Hematopoietic multipotent progenitor cell treated with erythropoietin and hydrocortisone succinate and interleukin-3 and kit ligand, for 4 days (in vitro differentiated cells): ENCODE data around the gene COL13A1.

Experiments
- DNase-seq: peaks from one replicate; pipeline ENCODE4 v3.0.0-alpha.2; 2015

COL13A1 gene

DNA sequence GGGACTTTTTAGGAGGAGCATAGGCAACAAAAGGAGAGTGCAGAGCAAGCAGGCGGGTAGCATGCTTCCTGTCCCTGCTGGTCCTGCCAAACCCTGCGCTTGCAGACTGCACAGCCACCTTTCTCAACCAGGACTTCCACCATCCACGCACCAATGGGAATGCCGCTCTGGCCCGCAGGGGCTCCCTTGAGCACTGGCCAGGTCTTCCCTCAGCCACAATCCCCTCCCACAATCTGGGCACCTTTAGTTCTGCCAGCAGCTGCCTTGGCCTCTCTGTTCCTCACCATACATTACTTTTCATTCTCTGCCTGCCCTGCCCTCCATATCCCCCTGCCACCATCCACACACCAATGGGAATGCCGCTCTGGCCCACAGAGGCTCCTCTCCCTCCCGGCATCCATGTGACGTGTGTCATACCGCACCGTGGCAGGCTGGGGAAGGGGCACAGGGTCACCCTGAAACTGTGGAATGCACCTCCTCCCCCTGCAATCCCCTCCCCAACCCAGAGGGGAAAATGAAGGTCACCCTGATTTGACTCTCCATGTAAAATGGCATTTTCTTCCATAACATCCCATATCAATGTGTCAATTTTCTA lies 153.6 kb downstream of the COL13A1 start:
- DNase-seq = no peak

DNA sequence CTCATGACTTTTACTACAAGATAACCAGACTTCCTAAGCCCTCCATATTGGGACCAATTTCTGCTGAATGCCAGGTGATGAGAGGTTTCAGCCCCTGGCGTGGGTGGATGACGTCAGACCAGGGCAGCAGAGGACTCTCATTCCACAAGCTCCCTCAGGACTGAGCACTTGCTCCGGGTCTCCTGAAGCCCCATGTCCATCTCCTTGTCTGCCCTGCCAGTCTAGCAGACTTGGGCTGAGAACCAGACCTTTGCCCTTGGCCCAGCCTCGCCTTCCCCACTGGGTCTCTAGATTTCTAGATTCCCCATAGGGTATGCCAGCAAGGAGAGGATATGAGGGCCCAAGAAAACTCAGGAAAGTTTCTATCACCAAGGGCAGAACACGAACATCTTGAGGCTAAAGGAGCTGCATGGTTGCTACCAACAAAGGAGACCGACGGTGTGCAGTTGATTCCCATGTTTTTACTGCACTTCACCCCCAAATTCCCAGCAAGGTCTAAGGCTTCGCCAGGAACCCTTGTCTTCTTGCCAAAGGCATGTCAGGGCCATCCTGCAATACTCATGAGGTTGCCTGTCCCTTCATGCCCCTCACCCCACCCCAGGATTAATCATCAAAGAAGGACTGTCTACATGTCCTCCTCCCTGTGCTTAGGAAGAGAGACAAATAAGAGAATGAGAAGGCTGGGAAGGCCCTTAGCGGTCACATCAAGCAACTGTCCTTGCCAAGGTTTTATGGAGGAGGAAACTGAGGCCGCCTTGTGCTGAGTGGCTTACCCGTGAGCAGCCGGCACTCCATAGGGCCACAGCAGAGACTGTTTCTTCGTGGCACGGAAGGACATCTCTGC lies 154.4 kb downstream of the COL13A1 start:
- no peak for DNase-seq

DNA sequence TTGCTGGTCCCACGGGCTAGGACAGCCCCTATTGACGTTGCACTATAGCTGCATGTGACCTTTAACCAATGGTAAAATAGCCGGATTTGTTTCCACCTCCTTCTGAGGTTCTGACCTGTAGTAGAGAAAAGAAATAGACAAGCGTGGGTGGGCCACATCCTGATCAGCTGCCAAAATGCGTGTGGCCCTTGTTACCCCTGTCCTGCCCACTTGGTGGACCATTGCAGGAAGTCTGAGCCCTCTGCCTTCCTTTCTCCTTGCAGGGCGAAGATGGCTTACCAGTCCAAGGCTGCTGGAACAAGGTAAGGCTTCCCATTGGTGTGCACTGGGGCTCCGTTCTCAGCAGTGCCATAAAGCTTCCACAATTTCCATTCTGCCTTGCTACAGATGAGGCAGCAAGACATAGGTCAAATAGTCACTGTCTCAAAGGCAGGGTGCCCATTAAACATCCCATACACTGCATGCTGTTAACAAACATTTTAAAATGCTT lies 155.1 kb downstream of the COL13A1 start:
- no peak for DNase-seq

DNA sequence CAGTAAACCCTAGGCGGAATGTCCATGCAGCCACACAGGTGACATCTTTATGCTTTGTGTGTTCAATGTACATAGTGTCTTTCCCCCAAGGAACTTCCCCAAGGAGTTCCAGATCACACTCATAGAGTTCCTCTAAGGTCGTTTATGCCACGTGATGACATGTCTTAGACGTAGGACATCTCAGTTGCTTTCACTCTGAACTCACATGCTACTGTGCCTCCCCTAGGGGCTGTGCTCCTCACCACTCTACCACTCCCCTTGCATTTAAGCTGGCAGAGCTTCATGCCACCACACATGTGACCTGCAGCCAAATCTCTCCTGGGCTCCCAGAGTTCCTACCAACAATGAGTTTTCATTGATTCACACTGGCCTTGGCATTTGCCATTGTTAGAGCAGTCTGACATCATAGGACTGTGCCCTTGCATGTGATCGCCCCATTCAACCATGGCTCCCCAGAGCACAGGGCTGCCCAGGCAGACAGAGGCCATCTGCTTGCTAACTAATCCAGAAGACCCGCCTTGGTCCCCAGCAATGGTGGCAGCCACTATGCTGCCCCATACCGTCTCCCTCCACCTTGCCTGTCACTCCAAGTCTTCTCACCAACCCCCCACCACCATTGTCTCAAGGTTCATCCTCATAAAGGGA lies 155.7 kb downstream of the COL13A1 start:
- no peak for DNase-seq

DNA sequence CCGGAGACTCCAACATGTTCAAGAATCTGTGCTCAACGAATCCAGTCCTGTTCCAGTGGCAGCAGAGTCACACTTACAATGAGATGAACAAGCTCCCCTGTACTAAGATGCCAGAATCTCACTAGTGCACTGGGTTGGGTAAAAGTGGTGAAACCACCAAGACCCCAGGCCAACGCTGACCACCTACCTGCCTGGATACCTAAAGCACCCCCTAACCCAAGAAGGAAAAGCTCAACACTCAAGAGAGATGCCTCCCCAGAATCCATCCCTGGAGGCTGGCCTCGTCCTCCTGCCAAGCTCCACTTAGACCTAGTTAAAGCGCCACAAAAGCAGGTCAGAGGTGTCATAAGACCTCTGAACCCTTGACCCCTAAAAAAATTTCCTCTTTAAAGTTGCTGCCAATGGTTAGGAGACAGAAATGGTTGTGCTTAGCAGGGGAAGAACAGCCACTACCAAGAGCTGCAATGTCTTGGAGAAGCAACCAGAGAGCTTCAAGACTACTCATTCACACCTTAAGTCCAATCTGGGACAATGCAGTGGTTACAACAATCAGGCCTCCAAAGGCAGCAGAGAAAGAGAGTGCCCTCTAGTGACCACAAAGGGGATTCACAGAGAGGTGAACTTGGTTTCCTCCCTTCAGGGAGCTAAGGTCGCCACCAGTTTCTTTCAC lies 156.3 kb downstream of the COL13A1 start:
- DNase-seq = peak; percentile 70

DNA sequence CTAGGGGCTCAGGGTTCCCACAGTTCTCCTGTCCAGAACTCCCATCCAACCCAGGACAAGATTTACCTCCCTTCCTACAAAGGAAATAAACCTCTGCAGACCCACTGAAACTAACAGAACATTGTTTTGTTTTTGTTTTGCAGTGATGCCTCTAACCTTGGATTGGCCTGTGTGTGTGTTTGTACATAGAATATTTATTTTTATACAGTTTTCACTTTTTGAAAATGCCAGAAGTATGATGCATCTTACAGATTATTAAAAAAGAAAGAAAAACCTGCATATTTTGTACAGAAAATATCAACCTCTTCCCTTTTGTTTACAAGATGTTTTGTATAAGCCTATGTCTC lies 156.8 kb downstream of the COL13A1 start:
- no peak for DNase-seq

DNA sequence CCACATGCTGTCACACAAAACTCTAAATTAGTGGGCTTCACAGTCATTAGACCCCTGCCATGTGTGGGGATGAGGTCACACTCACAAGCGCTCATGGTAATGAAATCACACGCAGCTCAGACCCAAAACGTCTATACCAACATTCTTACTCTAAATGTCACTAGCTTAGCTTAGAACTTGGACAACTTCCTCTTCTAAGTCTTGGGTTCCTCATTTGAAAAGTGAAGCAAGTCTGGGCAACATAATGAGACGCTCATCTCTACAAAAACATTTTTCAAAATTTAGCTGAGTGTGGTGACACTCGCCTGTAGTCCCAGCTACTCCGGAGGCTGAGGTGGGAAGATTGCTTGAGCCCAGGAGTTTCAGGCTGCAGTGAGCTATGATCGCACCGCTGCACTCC lies 158.2 kb downstream of the COL13A1 start:
- peak; percentile 77 for DNase-seq

DNA sequence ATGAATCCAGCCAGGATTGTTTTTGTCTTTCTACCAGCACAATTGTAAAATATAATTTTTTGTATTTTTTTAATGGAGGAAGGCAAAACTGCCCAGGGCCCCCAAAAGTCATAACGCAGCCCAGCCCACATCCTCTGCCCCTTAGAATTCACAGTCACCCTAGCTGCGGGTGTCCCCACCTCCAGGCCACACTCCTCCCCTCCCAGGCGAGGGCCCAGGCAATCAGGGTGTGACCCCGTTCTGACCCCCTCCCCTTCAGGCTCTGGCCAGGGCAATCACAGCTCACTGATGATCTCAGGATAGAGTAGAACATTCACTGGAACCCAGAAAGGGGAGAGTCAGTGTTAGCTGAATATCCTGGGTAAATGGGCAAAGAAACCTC lies 158.9 kb downstream of the COL13A1 start:
- no peak for DNase-seq

DNA sequence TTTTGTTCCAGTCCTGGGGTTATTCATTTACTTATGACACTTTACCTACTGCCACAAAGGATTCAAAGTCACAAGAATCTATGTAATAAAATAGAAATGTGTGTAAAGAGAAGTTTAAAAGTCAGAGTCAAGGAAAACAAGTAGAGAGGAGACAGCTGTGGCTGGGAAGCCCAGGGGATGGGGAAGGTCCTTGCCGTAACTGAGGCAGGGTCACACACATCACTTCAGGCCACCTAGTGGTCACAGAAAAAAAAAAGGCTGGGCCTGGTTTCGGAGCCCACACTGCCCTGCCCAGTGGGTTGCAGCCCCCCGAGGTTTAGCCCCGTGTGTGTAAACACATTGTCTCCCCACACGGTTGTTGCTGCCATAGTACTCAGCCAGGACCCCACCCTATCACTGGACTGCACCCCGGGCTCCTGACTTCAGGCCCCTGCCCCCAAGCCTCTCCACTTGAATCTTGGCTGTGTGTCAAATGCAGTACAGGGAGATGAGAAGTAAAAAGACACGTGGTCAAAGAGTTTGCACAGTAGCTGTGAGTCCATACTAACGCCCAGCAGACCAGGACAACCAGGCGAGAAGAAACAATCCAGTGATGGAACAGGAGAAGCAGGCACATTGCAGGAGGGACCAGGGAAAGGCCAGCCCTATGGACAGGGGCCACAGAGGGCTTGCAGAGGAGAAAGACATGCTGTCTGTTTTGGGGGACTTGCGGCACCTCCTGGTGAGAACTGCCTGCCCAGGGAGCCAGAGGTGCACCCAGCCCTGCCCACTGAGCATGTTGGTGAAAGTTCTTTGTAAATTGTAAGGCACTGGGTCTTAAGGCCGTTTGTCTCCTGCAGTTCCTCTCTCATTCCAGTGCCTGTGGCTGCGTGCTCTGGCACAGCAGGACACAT lies 159.5 kb downstream of the COL13A1 start:
- peak; percentile 25 for DNase-seq

DNA sequence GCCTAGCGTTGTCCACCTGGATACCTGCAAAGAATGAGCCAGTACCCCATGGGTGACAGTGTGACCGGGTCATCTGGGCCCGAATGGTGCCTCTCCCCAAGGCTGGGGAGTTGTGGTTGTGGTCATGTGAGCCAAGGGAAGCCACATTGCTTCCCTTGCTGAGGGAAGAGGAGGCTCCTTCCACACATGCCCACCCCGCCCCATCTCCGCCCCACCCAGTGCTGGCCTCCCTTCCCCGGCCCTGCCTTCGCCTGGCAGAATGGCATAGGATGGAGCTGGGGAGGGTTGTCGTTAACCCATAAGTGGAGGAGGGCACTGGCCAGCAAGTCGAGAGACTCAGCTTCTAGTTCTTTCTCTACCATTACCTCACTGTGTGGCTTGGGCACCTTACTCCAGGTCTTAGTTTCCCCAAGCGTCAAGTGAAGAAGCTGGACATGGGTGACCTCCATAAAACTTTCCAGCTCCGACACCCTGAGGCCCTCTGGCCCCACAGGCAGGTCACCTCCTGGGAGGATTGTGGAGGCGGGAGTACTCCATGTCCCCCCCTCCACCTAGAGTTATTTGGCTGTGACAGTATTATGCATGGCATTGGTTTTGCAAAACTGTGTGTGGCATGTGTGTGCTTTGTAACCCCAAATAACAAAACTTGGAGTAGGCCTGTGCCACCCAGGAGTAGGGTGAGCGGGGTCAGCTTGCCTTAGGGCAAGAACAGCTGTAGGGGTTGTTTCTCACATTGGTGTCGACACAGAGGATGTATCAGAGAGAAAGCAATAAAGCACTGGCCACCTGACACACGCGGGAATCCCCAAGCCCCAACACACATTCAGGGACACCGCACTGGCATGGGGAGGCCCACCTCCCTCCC lies 160.4 kb downstream of the COL13A1 start:
- DNase-seq = peak; percentile 41

DNA sequence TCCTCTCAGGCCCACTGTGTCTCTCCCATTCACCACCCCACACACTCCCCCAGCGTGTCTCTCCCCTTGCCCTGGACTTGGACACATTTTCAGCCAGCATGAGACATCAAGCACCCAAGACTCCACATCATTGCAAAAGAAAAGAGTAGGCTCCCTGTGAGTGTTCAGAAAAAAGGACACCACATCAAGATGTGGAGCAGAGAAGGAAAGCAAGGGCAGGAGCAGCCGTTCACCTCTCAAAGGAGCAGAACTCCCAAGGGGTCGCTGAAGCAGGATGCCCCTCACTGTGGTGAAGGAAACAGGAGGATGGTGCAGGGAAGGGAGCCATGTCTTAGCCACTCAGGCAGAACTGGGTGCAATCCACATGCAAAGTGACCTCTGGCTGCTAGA lies 161.0 kb downstream of the COL13A1 start:
- no peak for DNase-seq

DNA sequence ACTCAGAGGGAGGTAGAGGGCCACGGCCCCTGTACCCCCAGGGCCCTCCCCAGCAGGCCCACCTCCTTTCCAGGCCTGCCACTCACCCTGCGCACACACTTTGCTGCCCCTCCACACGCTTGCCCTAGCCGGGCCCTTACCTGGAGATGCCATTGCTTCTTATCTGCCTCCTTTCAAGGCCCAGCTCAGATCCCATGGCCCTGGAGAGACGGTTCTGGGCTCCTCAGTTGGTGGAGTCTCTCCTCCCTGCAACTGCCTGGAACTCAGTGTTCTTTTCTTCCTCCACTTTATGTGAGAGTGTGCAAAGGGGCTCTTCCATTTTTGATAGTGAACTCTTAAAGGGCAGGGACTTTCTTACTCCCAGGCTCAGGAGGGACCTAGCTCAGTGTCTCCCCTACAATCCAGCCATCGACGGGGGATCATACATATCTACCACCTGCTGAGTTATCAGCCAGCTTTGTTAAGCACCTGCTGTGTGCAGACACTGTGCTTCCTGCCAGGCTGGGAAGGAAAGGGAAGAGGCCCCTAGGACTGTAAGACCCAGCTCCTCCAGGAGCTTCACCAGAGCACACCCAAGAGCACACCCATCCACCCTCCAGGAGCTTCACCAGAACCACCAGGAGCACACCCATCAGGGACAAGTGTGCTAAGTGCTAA lies 161.6 kb downstream of the COL13A1 start:
- no peak for DNase-seq

DNA sequence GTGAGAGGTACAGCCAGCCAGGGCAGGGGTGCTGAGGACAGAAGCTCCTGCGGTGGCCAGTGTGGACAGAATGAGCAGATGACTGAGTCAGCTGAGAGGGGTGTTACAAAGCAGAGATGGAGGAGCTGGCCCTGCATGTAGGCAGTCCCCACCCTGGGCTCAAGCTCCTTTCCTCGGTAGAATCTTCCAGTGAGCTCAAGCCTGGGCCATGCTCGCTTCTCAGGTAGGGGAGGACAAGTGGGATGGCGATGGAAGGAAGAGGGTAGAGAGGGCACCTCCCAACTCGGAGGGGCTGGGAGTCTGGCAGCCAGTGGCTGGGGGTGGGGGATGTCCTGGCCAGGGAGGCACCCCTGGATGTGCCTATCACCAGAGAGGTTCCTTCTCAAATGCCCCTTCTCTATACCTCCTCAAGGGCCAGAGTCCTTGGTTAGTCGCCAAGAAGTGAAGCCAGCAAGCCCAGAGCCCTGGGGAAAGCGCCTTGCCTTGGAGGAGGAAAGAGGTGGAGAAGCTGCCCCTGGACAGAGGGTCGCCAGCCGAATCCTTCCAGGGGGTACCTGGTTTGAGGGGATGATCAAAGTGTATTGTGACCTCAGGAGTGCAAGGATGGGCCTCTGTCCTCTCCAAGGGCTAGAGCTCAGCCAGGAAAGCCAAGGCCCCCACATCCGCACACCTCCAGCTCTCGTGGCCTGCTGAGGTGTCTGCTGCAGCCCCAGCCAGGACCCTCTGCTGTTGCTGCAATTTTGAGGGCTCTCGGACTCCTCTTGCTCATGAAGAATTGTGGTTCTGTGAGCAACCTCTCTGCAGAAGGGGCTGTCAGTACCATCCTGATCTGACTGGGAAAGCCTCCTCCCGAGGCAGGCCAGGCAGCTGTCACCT lies 162.4 kb downstream of the COL13A1 start:
- DNase-seq = no peak

DNA sequence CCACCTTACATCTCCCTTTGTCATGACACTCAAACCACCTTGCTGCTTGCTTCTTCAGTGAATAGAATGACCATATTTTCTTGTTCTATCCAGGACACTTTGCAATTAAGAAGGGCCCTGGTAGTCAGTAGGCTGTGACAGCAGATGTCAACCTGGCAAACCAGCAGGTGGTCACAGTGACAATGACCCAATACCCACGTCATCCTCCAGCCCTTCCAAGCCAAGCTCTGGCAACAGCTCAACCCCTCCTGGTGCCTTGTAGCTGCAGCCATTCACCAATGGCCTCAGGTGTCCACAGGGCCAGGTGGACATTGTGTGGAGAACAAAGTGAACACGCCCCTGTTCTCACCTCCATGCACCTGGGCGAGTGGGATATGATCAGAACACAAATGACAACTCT lies 163.4 kb downstream of the COL13A1 start:
- no peak for DNase-seq

DNA sequence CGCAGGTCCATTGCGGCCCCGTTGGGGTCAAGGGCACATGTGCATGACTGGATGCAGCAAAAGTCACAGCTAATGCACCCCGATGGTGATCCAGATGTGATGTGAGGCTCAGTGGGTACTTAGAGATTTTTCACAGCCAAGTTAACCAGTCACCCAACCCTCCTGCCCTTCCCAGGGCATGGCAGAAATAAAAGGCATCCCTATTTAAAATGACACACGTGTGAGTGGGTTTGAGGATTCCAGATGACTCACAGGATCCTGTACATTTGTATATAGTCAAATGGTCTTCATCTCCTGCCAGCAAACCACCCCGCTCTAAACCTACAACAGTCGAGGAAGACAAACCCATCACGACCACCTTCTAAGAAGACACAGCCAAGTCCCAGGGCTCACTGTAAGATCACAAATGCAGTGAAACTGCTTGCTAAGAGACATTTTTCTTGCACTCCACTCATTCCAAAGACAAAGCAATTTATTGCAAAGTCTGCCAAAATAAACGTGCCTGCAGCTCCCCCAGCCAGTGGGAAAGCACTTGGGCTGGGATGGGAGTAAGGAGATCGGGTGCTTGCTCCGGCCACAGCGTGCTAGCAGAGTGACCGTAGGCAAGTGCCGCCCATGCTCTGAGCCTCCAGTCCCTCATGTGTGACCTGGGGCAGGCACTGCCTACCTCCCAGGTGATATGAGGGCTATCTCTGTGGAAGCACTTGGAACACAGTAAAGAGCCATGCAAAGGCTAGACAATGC lies 164.4 kb downstream of the COL13A1 start:
- DNase-seq = no peak

DNA sequence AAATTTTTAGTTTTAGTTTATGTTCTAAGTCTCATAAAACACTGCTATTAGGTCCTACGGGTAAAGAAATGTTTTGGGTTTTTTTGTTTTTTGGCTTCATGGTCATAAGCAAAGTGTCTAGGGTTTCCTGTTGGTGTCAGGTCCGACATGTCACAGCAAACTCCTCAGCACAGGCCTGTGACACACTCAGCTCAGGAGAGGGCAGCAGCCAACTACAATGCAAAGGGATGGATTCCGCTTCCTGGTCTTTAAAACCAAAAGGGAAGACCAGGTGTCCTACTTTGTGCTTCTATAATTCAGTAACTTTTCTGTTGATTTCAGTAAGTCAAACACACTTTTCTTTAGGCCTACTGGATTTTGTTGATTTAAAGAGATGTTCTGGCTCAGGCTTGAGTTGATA lies 167.1 kb downstream of the COL13A1 start:
- DNase-seq = peak; percentile 15

DNA sequence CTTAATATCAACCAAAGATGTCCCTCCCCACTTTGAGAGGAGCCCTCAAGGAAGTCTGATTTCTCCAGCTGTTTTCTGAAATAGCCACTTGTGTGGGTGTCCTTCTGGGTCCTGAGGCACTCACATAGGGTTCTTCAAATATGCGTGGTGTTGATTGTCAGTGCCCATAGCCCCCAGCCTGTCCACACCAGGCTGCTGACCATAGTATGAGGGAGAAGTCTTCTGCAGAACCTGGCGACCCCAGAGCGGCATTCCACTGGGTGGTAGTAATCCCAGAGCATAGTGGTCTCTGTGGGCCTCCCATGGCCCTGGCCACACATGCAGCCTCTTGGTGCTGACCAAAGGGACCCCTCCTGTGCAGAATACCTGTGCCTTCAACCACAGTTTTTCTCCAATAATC lies 168.3 kb downstream of the COL13A1 start:
- no peak for DNase-seq

DNA sequence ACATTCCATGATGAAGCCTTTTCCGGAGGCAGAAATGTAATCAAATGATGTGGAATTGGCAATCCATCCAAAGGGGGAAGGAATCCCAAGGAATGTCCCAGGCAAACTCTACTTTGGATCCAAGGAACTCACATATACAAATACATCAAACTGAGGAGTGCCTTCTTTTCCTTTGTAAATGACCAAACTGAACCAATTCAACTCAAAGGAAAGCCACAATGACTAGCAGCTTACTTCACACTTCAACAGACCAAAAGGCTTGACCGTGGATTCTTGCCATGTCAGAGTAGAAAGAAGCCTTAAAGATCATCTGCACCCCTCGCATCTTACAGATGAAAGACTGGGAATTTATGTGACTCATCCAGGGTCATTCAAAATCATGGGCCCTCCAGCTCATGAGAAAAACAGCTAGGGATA lies 171.3 kb downstream of the COL13A1 start:
- no peak for DNase-seq

DNA sequence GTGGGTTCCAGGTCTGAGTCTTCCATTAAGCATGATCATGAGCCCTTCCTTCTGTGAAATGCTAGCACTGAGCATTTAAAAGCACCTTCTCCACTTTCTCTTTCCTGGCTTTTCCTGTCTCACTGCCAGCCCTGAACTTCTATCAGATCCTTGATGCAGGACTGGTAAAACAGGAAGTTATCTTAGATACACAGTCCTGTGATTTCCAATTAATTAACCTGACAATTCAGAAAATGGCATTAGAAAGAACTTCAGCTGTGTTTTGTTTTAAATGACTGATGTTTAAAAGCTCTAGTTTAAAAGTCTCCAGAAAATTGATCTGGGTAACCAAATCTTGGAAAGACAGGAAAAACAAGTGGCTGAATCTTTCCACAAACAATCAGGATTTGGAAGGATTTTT lies 172.0 kb downstream of the COL13A1 start:
- DNase-seq = no peak
